Germinal center (tissue), 1 donor: ENCODE data around the gene TRIM16.
"Not testable (repeated sequence)": the region's sequence is repeated elsewhere in the genome, so short reads cannot be mapped to it uniquely, and the experiment has no call there.

Source experiments
- DNase-seq: peaks from one replicate; pipeline ENCODE4 v3.0.0; 2012; ENCODE audit warnings: mixed read lengths, low spot score

Gene TRIM16

DNA sequence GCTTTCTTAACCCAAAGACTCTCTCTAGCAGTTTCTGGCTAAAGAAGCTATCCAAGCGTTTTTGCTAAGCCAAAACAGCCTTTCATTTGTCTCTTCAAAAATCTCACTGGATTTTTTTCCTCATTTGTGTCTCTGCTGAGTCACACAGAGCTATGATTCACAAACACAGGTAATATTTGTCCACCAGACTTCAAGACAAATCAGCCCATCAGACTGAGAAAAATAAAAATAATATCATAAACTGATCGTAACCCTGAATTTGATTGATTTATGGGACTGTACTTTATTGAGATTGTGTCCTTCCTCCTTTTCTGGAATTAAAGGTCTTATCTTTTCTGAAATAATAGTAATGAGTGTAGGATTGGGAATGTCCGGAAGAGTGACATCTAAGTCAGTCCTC, 25.8 kb downstream of the TRIM16 start:
- no peak for DNase-seq

DNA sequence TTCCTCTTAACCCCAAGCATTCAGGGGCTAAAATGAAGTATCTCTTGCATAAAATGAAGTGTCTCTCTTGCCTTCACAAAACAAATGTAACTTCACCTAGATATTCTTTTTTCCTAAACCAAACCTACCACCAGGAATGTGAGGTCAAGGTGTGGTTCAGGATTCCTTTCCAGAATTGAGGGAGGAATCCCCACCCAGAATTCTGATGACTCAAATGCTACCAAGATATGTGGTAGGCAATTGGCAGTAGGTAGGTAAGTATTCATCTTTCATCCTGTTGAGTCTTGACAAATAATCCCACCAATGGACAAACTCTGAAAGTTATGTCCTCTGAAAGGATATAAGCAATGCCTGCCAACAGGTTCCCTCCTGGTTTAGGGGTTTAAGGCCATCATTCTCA, 26.2 kb downstream of the TRIM16 start:
- DNase-seq, result no peak

DNA sequence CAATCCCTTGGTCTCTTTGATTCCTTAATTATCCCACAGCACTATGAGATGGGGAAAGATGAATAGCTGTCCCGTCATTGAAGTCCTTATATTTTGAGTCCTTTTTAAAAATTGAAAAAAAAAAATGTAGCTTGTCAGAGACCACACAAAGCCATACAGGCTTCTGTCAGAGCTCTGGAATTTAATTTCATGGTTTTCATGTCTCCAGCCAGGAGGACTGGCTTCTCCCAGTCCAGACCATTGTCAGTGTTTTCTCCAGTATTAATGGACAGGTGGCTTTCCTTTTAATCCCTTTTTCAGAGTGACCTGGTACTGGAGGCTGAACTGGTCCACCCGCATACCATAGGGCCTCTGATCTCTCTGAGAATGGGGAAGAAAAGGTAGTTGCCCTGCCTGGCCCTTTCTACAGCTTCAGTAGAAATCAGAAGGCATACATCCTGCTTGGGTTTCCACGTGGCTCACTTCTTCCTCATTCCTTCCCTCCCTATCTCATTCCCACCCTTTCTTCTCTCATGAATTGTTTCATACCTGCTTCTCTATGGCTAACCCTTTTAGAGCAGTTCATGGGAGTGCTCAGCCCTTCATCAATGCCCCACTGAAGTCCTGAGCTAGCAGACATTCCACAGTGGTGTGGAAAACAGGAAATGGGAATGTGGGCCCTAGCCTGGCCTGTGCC, 29.1 kb downstream of the TRIM16 start:
- no peak for DNase-seq

DNA sequence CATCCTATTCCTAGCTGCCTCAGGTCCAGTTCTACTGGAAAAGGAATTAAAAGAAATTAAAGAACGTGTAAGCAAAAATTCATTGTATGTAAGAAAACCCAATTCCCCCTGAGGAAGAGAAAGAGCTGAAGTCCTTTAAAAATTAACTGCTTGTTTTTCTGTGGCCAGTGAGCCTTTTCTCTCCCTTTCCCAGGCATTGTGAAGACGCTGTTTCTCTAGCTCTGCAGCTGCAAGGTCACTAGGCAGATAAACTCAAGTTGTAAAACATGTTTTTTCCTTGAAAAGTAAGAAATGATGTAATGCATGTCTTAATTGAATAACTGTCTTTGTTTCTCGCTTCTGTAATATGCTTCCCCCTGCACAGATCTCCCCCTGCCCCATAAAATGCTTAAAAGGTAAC, 29.7 kb downstream of the TRIM16 start:
- not testable (repeated sequence) for DNase-seq

DNA sequence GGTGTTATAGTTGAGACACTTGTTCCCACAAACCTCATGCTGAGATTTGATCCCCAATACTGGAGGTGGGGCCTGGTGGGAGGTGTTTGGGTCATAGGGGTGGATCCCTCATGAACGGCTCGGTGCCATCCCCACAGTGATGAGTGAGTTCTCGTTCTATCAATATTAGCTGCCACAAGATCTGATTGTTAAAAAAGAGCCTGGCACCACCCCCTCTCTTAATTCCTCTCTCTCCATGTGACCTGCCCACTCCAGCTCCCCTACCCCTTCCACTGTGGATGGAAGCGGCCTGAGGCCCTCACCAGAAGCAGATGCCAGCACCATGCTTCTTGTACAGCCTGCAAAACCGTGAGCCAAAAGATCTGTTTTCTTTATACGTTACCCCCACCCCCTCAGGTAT, 31.2 kb downstream of the TRIM16 start:
- no peak for DNase-seq

DNA sequence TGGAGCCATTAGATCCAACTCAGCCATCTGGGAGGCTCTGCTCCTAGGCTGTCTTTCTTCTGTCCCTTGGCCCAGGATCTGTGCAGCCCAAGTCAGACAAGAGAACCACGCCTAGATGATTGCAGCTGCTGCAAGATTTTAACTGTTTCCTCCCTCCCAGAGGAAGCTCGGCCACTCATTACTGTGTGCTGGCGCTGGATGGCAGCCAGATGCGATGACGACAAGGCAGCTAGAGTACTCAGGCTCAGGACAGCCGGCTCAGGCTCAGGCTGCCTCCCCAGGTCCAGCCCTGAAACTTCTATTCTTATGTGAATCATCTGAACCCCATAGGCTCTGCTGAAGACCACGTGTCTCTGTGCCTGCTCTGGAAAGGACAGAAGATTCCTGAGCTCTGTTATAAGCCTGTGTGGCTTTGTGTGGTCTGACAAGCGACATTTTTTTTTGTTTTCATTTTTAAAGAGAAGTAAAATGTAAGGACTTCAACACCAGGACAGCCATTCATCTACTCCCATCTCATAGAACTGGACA, 32.5 kb downstream of the TRIM16 start:
- DNase-seq, result no peak

DNA sequence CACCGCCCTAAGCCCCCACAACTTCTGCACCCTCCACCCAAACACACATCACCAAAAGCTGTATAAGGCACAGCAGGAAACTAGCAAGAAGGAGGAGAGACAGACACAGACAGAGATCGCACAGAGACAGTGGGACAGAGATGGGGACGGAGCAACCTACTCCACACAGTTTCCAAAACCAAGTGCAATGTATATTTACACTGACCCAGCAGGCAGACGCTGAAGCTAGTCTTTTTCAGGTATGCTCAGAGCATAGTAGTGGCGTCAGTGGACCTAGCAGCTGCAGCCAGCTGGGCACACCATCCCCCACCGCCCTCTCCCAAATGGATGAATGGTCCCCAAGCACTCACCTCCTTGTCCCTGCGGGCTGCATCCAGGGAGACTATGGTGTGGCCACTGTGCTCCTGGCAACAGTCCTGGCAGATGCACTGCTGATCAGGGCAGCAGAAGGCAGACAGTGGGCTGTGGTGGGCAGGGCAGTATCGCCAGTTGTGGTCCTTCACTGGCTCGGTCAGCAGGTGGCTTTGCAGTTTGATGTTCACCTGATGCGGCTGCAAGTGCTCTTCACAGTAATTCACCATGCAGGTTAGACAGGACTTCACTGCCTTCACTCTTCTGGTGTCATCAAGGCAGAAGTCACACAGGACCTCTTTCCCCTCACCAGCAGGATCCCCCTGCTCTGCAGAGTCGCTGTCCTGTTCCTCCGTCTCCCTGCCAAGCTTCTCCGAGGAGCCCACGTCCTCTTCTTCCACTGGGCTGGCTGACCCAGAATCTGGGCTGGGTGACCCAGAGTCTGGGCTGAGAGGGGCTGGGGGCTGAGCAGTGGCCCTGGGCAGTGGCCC, 33.1 kb downstream of the TRIM16 start:
- no peak for DNase-seq

DNA sequence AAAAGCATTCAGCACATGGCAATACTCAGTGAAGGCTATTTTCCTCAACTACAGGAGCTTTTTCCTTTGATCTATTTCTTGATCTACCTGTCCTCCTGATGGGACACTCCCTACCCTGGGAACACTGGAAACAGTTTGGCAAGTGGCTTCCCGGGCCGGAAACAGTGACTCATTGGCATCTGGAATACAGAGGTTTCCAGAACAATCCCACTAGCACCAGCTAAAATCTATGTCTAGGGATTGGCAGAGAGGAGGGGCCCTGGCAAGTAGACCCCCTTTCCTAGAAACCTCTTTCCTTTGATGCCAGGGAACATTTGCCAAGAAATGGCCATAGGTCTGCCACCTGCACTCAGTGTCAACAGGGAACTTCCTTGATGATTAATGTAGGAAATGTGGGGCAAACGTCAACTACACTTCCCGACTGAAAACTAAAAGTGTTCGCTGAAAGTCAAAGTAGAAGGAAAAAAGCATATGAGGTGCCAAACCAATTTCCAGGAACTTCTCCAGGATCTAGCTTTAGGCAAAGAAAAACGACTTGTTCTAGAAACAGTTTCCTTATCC, 34.2 kb downstream of the TRIM16 start:
- DNase-seq, result no peak

DNA sequence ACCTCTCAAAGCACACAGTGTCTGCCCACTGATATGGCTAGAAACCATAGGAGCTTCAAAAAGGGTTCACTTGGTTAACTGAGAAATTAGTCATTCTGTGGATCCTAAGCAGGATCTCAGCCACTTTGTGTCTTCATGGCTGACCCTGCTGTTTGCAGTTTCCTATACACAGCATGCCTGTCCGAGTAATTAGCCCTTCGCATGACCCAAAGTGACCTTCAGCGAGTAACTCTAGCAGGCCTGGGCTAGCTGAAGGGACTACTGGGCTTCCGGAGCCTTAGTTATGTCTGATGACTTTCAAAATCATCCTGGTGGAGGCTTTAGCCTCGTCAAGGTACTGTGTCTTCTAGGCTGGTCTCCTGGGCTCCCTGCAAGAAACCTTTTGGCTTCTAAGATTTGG, 35.7 kb downstream of the TRIM16 start:
- DNase-seq, result no peak

DNA sequence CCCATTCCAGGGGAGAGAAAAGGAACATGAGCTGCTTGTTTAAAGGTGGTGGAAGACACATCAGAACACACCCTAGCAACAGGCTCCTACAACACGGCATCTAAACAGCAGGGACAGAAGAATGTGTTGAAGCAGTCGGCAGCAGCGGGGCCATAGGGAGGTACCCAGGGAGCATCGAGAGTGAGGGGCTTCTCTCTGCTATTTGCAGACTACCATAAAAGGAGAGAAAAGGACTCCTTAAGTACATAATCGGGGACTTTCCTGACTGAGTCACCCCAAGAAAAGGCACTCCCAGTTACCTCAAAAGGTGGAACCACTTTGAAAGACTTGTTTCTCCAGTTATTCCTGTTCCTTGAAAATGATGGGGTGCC, 38.2 kb downstream of the TRIM16 start:
- DNase-seq, result not testable (repeated sequence)

DNA sequence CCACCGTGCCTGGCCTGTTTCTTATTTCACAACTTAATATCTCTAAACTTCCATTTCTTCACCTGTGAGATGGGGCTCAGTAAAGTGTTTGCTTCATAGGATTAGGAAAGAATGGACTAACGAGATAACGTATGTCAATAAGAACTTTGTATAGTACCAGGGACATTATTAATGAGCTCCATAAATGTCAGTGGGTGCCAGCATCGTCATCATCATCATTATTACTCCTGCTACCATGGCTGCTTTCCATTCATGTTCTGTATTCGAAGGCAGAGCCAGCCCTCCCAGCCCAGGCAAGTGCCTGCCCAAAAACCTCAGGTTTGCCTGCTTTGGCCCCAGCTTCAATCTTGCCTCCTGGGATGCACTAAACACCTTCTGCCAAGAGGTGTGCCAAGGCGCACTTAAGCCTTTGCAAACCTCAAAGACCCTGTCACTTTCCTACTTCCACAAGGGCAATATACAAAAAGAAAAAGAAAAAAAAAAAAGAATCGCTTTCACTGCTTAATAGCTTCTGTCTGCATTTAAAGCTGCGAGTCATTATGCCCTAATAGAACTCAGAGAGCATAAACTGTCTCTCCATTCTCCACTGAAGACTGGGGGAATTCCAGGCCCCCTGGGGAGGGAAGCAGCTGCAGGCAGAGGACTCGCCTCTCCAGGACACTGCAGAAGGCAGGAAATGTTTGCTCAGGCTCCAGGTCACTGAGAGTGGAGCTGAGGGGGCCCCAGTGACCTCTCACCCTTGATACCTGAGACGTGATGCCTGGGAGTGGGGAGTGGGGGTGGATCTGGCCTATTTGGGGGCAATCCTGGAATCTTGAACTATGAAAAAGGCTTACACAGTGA, 38.8 kb downstream of the TRIM16 start:
- DNase-seq, result not testable (repeated sequence)

DNA sequence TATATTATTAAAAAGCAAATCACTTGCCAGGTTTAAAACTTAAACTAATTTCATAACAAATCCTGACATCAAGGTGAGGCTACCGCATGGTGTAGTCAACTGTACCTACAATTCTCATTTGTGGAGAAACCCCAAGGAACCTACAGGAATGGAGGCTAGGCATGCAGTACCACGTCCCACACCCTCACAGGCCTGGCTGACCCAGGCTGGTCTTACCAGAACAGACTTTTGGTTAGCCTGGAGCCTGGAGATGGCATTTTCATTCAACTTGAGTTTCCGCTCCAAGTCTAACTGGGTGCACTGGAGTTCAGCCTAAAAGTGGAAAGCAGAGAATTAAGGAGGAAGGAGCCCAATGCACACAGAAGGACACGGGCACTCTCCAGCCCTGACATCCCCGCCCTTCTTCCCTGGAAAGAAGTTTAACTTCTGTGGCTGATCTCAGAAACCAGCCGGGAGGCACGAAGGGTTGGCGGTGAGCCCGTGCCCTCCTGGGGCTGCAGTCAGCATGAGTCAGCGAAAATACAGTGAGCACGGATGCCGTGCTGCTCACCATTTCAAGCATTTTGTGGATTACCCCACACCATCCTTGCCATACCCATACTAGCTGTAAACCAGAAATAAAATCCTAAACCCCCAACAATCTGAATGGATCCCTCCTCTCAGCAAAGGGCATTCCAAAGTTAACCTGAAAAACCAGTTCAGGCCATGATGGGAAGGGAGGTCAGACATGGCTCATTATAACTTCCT, 41.4 kb downstream of the TRIM16 start:
- DNase-seq, result not testable (repeated sequence)

DNA sequence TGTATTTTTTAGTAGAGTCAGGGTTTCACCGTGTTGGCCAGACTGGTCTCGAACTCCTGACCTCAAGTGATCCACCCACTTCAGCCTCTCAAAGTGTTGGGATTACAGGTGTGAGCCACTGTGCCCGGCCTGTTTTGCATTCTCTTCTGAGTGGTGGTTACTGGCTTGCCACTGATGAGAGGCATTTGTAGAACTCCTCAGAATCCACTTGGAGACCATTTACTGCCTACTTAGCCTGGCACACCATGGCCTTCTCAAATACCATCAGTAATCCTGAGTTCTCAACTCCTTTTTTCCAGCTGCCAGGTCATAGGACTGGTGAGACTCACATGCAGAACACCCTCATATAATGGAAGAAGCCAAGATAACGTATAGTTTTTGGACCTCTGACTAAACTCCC, 42.1 kb downstream of the TRIM16 start:
- not testable (repeated sequence) for DNase-seq

DNA sequence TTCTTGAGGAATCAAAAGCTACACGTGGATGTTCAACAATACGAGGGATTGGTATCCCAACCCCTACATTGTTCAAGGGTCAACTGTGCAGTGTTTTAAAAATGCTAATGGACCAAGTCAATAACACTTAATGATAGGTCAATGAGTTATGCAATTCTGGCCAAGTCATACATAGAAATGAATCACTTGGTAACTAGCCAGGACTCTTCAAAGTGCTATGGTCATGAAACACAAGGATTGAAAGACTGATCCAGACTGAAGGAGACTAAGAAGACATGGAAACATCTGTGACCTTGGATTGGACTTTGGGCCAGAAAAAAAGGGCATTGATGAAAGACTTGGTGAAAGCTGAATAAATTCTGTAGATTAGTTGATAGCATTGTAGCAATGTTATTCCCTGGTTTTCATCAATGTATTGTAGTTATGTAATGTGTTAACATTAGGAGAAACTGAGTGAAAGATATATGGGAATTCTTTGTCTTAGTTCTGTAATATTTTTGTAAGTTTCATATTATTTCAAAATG, 53.1 kb downstream of the TRIM16 start:
- DNase-seq, result not testable (repeated sequence)

DNA sequence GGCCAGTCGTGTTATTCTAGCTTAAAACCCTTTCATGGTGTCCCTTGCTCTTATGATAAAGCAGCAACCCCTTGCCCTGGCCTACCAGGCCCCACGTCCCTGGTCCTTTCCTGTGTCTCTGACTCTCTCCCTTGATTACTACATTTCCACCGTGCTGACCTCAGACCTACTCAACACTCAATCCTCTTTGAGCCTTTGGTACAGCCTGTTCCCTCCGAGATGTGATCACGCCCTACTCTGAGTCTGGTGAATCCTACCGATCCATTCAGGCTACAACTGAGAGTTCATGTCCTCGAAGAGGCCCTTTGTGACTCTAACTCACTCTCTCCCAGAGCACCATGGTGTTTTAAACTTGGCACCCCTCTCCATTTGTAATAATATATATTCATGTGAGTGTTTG, 54.1 kb downstream of the TRIM16 start:
- not testable (repeated sequence) for DNase-seq

DNA sequence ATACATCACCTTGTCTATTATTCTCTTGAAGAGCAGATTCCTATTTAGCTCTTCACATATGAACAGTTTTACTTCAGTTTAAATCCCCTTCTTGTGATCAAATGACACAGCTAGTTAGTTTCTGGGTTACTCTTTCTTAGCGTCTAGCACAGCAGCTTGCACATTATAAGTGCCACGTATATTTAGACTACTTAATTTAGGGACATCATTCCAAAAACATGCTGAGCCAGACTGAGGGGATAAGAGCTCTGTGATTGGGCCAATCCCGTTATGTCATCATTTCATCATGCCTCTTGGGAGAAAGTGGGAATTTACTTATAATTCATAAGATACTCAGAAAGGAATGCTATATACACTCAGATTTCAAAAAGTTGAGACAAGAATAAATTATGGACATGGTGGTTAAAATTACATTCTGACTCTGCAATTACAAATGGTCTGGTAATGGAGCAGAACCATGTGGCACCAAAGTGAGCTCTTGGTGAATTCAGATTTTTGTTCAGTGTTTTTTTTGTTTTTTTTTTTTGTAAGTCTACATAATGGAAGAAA, 60.4 kb downstream of the TRIM16 start:
- not testable (repeated sequence) for DNase-seq

DNA sequence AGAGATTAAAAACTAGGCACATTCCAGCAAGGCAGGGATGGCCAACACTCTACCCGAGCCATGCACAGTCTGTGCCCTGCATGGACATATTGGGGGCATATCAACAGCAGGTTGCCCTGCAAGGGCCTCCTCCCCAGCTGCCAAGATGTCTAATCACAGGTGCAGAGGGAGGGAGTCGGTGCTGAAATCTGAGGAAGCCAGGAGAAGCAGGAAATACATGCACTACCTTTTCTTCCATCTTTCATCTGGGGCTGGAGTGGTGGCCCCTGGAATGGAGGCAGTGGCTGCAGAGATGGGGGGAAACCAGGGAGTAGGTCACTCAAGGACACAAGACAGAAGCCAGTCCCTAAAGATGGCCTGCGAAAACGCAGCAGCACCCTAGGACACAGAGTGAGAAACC, 60.9 kb downstream of the TRIM16 start:
- not testable (repeated sequence) for DNase-seq

DNA sequence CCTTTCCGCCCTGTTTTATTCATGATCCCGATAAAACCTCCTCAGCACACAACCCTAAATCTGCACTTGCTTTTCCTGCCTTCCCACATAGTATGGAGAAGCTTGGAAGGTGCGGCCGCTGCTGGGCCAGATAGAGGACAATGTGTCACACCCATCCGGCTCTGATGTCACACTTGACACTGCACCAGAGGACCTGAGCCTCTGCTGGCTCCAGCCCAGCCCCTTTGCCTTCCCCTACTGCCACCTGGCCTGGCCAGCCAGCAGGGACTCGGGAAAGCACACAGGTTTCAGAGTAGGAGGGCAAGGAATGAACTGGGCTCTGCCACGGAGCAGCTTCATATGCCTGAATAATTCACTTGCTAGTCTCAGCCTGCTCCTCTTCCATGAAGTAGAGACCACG, 62.0 kb downstream of the TRIM16 start:
- DNase-seq, result not testable (repeated sequence)

DNA sequence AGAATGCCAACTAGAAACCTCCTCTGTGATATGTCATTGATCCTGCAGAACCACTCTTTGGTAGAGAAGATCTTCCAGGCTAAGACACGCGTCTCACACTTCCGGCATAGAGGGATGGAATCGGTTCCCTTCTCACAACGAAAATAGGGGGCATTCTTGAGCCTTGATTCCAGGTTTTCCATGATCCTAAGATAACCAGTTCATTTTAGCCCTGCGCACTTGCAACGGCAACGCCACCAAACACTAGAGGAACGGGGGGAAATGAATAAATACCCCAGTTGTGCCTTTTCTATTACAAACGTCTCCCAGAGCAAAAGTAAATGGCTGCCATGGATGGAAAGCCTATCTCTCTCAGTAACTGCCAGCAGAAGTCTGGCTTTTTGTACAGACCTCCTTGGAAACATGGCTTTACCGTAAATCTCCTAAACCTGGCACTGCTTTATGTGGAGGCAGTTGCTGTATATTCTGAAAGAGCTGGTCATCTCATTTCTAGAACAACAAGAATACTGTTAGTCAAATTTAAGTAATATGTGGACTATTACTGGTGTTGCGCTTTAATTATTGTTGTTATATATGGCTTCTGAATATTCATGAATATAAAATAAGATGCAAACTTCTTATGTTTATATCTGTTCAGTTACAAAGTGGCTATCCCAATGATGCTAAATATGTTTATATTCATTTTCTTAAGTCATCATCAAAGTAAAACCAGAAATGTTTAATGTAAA, 64.6 kb downstream of the TRIM16 start, which contains the start of gene FBXW10B:
Gene FBXW10B, minus strand, starts transcription at position 374 of the 728 bp plus-strand sequence. Its CDS starts 192 bp downstream, at position 182.
- DNase-seq, result not testable (repeated sequence)

DNA sequence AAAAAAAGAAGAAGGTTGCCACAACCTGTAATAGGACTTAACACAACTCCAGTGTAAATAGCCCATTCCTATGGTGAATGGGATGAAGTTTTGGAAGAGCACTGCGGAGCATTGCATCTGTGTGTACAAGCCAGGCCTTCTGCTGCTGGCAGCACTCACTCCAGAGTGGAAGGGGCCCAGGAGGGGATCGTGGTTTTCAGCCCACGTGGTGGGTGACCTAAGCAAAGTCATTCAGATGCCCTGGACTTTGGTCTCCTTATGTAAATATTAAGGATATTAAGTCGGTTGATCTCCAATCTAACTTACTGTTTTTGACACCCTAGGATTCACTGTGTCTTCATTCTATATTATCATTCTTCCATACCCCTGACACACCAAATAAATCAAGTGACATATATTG, 67.3 kb downstream of the TRIM16 start:
- DNase-seq, result not testable (repeated sequence)
